ENCODE results near the gene SENP5. TPM values are rescaled to one million over a fixed set of nuclear protein-coding genes. Genes with fewer than 3 reads are reported as not detected.
A peak's percentile ranks its signal among the peaks of the same experiment; 100 is the strongest.
"Not testable (repeated sequence)": the region's sequence is repeated elsewhere in the genome, so short reads cannot be mapped to it uniquely, and the experiment has no call there.

Gene SENP5
- total RNA-seq, 1 experiment from 2014 or later: 52.3 TPM

DNA sequence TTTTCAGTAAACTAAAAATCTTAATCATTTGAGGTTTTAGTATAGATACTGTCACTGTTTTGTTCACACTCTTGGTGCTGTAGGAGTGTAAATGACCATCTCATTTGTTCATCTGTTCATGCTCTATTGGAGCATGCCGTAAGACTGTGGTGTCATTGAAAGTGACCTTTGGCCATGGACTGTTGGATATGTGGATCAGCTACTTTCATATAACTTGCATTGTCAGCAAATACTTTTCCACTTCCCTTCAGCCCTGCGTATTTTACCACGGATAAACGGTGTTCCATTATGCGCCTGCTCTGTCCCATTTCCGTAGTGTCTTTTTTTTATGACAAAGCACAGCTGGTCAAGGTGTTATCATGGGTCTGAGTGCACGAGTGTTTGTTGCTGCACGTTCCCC is 32.6 kb upstream of the SENP5 start:
- H3K79me2 ChIP-seq (ENCODE audit: low read depth): no peaks in the 10 kb centered on the region
- CTCF ChIA-PET: interaction anchor here (0.7 kb wide), 1 partner anchor 95 kb away, joined by 7 read pairs; no protein-coding TSS in a partner anchor
- no peak overlapping the region for H3K4me2 ChIP-seq
- H3K27me3 ChIP-seq (ENCODE audit: insufficient read depth, low read depth): no peaks in the 10 kb centered on the region
- H2AFZ ChIP-seq: no peak overlapping the region
- no peak for DNase-seq
- intact Hi-C loops (cut with micrococcal nuclease; ENCODE audit: unreplicated experiment): loop anchor here (10.0 kb wide), 1 partner anchor 110 kb away; the partner anchor contains the start of gene NCBP2
- no peaks in the 10 kb centered on the region for H4K20me1 ChIP-seq (ENCODE audit: insufficient read depth)
- no peak overlapping the region for H3K27ac ChIP-seq
- TF ChIP-seq, protein P1, sequence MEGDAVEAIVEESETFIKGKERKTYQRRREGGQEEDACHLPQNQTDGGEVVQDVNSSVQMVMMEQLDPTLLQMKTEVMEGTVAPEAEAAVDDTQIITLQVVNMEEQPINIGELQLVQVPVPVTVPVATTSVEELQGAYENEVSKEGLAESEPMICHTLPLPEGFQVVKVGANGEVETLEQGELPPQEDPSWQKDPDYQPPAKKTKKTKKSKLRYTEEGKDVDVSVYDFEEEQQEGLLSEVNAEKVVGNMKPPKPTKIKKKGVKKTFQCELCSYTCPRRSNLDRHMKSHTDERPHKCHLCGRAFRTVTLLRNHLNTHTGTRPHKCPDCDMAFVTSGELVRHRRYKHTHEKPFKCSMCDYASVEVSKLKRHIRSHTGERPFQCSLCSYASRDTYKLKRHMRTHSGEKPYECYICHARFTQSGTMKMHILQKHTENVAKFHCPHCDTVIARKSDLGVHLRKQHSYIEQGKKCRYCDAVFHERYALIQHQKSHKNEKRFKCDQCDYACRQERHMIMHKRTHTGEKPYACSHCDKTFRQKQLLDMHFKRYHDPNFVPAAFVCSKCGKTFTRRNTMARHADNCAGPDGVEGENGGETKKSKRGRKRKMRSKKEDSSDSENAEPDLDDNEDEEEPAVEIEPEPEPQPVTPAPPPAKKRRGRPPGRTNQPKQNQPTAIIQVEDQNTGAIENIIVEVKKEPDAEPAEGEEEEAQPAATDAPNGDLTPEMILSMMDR (conservative IDR thresholded peaks at IDR 0.05): no peak
- no peak for TF ChIP-seq EZH2 (IDR thresholded peaks at IDR 0.05; ENCODE audit: low read depth)
- no peaks in the 10 kb centered on the region for H3K4me1 ChIP-seq (replicated peaks; ENCODE audit: insufficient read depth)
- no peak overlapping the region for H3K4me3 ChIP-seq
- BruUV-seq (replicated peaks): no TSS peak
- POLR2A ChIA-PET (ENCODE audit: unreplicated experiment): no interaction called here
- H3F3A ChIP-seq (ENCODE audit: insufficient read depth, low read depth): peaks cover 8% of the 10 kb centered on the region
- no peaks in the 10 kb centered on the region for H3K9me2 ChIP-seq (ENCODE audit: insufficient read depth)
- peaks cover 7% of the 10 kb centered on the region; the same call in 1 of the 2 replicates for H3K36me3 ChIP-seq (ENCODE audit: low read depth)
- no peaks in the 10 kb centered on the region for H3K9me3 ChIP-seq (ENCODE audit: insufficient read depth, low read depth)

DNA sequence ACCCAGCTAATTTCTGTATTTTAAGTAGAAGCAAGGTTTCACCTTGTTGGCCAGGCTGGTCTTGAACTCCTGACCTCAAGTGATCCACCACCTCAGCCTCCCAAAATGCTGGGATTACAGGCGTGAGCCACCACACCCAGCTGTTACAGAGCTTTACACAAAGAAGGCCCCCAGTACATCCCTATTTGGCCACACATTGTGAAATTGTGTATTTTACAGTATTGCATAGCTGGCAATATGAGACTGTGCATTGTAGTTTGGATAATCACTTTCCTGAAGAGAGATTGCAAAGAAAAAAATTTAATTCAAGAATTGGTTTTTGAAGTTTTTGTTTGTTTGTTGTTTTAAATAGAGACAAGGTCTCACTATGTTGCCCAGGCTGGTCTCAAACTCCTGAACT is 31.1 kb upstream of the SENP5 start:
- H3K27ac ChIP-seq; H3K36me3 ChIP-seq (ENCODE audit: low read depth); H3K79me2 ChIP-seq (ENCODE audit: low read depth); CTCF ChIA-PET; H3K9me2 ChIP-seq (ENCODE audit: insufficient read depth); H3F3A ChIP-seq (ENCODE audit: insufficient read depth, low read depth); H3K9me3 ChIP-seq (ENCODE audit: insufficient read depth, low read depth); H3K4me2 ChIP-seq; BruUV-seq (replicated peaks); H3K27me3 ChIP-seq (ENCODE audit: insufficient read depth, low read depth); H2AFZ ChIP-seq; H3K4me1 ChIP-seq (replicated peaks; ENCODE audit: insufficient read depth); H4K20me1 ChIP-seq (ENCODE audit: insufficient read depth); DNase-seq; H3K4me3 ChIP-seq: not testable (repeated sequence)
- POLR2A ChIA-PET (ENCODE audit: unreplicated experiment): interaction anchor here (0.6 kb wide), 1 partner anchor 193 kb away, joined by 4 read pairs; the partner anchor contains the start of gene MELTF
- intact Hi-C loops (cut with micrococcal nuclease; ENCODE audit: unreplicated experiment): loop anchor here (10.0 kb wide), 1 partner anchor 108 kb away; the partner anchor contains the start of gene NCBP2

DNA sequence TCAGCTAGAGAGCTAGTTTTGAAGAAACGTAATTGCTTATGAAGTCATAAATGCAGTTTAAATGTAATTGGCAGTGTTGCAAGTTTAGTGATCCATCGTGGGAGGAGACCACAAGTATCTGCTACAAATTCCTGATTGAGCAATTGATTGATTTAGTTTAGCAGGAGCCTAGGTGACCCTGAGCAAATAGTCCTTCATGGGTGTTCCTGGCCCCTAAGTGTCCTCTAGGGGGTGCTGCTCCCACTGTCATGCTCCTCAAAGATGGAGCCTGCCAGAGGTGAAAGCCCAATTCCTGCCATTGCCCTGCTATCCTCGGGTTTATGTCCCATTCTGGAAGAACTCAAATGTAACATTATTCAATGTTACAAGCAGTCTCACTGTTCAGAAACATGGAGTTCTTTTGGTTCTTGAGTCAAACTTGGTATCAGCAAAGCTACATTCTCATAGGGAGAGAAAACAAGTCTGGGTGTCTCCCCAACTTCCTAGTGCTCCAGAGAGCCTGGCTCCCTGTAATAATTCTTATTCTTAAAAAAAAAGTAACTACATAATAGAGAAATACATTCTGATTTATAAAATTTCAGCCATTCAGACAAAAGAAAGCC is 29.8 kb upstream of the SENP5 start:
- CTCF ChIA-PET: interaction anchor here (0.5 kb wide), 1 partner anchor 1127 kb away, joined by 3 read pairs; no protein-coding TSS in a partner anchor
- POLR2A ChIA-PET (ENCODE audit: unreplicated experiment): no interaction called here
- BruUV-seq (replicated peaks): no TSS peak

DNA sequence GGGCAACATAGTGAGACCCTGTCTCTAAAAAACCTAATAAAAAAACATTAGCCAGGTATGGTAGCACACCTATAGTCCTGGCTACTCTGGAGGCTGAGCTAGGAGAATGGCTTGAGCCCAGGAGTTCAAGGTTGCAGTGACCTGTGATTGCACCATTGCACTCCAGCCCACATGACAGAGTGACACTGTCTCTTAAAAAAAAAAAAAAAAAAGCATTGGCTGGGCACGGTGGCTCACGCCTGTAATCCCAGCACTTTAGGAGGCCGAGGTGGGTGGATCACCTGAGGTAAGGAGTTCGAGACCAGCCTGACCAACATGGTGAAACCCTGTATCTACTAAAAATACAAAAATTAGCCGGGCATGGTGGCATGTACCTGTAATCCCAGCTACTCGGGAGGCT is 28.4 kb upstream of the SENP5 start:
- H3K27me3 ChIP-seq (ENCODE audit: insufficient read depth, low read depth); CTCF ChIA-PET; H2AFZ ChIP-seq; H3K9me2 ChIP-seq (ENCODE audit: insufficient read depth); POLR2A ChIA-PET (ENCODE audit: unreplicated experiment); H3K36me3 ChIP-seq (ENCODE audit: low read depth); H3K9me3 ChIP-seq (ENCODE audit: insufficient read depth, low read depth); BruUV-seq (replicated peaks); H3K27ac ChIP-seq; H3K4me3 ChIP-seq; H3K79me2 ChIP-seq (ENCODE audit: low read depth); H3K4me2 ChIP-seq; H4K20me1 ChIP-seq (ENCODE audit: insufficient read depth); DNase-seq: not testable (repeated sequence)
- Histone ChIP-seq H3K4me1 (replicated peaks; ENCODE audit: insufficient read depth) (peaks cover 10% of the 10 kb centered on the region), H3F3A (ENCODE audit: insufficient read depth, low read depth) (peaks cover 19% of the 10 kb centered on the region)
- intact Hi-C loops (cut with micrococcal nuclease; ENCODE audit: unreplicated experiment): loop anchor here (10.0 kb wide), 1 partner anchor 105 kb away; the partner anchor contains the start of gene NCBP2

More for the DNA sequence above, 29.8 kb upstream of the SENP5 start:
- Histone ChIP-seq H3K4me3 (no peak overlapping the region), H3K4me1 (replicated peaks; ENCODE audit: insufficient read depth) (no peaks in the 10 kb centered on the region), H4K20me1 (ENCODE audit: insufficient read depth) (no peaks in the 10 kb centered on the region), H3F3A (ENCODE audit: insufficient read depth, low read depth) (peaks cover 8% of the 10 kb centered on the region), H3K79me2 (ENCODE audit: low read depth) (no peaks in the 10 kb centered on the region), H3K36me3 (ENCODE audit: low read depth) (no peaks in the 10 kb centered on the region), H3K9me2 (ENCODE audit: insufficient read depth) (no peaks in the 10 kb centered on the region), H2AFZ (no peak overlapping the region), H3K4me2 (no peak overlapping the region), H3K27ac (no peak overlapping the region), H3K27me3 (ENCODE audit: insufficient read depth, low read depth) (no peaks in the 10 kb centered on the region), H3K9me3 (ENCODE audit: insufficient read depth, low read depth) (no peaks in the 10 kb centered on the region)
- peak; percentile 50 to 55 for DNase-seq
- no peak for TF ChIP-seq EZH2 (IDR thresholded peaks at IDR 0.05; ENCODE audit: low read depth)
- TF ChIP-seq, protein P1 (conservative IDR thresholded peaks at IDR 0.05): peak; percentile 82
- intact Hi-C loops (cut with micrococcal nuclease; ENCODE audit: unreplicated experiment): loop anchor here (1.0 to 10.0 kb wide), 2 partner anchors 107 to 133 kb away; partner anchors contain the start of gene NCBP2
